IMR-90 (cell line): ENCODE results near the gene C10orf95. TPM values are rescaled to one million over a fixed set of nuclear protein-coding genes. Genes with fewer than 3 reads are reported as not detected.

ENCODE experiments used
- ATAC-seq: fragments of 200-7000 bp; cut with Tn5 transposase; 2 replicates; pipeline ENCODE4 v1.9.1; 2020; ENCODE audit warnings: low read depth, mild to moderate bottlenecking, moderate library complexity
- BruUV-seq: library from RNA; stranded (reverse); fragments of 400-500 nt; replicated peaks from 2 replicates; lab custom pipeline; 2021; lab: Mats Ljungman, UMichigan
- CTCF ChIA-PET: fragments of 300-600 bp; formaldehyde crosslinking; extraction: SDS; loops from one replicate; lab custom pipeline; 2021; ENCODE audit warnings: antibody characterized with exemption; lab: Yijun Ruan, JAX
- POLR2A ChIA-PET: fragments of 300-600 bp; sonication (Branson Sonifier 250); formaldehyde crosslinking; loops from one replicate; lab custom pipeline; 2022; ENCODE audit warnings: antibody characterized with exemption; ENCODE audit not compliant: unreplicated experiment; lab: Charles Lee
- DNase-seq: peaks from one replicate; pipeline ENCODE4 v3.0.0; 2013
- H2AFZ ChIP-seq: replicated peaks from 2 replicates; pipeline ENCODE3; 2013; ENCODE audit warnings: low read length, mild to moderate bottlenecking; ENCODE audit not compliant: poor library complexity
- H2AK5ac ChIP-seq: 2 replicates; pipeline ENCODE4 v1.6.1; 2013; ENCODE audit warnings: low read depth, low read length, inconsistent platforms
- H2AK9ac ChIP-seq: replicated peaks from 2 replicates; pipeline ENCODE3; 2013; ENCODE audit warnings: mild to moderate bottlenecking, low read depth, low read length, moderate library complexity; ENCODE audit not compliant: poor library complexity
- H2BK120ac ChIP-seq: 2 replicates; pipeline ENCODE4 v1.6.1; 2013; ENCODE audit warnings: low read depth, low read length, inconsistent platforms
- H2BK15ac ChIP-seq: 3 replicates; pipeline ENCODE4 v1.6.1; 2013; ENCODE audit warnings: low read depth, low read length, inconsistent platforms
- H2BK20ac ChIP-seq: 2 replicates; pipeline ENCODE4 v1.6.1; 2013; ENCODE audit warnings: low read depth, mild to moderate bottlenecking, inconsistent platforms, low read length, moderate library complexity
- H2BK5ac ChIP-seq: 2 replicates; pipeline ENCODE4 v1.6.1; 2013; ENCODE audit warnings: mild to moderate bottlenecking, low read depth, low read length, inconsistent platforms; ENCODE audit not compliant: poor library complexity, severe bottlenecking
- H3K14ac ChIP-seq: replicated peaks from 2 replicates; pipeline ENCODE4 v1.6.1; 2013; ENCODE audit warnings: low read depth, low read length, inconsistent platforms
- H3K18ac ChIP-seq: 2 replicates; pipeline ENCODE4 v1.6.1; 2013; ENCODE audit warnings: low read depth, low read length, control low read depth
- H3K23ac ChIP-seq: 2 replicates; pipeline ENCODE4 v1.6.1; 2013; ENCODE audit warnings: low read depth, low read length, inconsistent platforms
- H3K27ac ChIP-seq: 2 replicates; pipeline ENCODE4 v1.5.1; 2013; ENCODE audit warnings: mild to moderate bottlenecking, control low read depth, low read length; ENCODE audit not compliant: insufficient read depth
- H3K27me3 ChIP-seq: 2 replicates; pipeline ENCODE4 v1.6.1; 2013; ENCODE audit warnings: low read length; ENCODE audit not compliant: control insufficient read depth, insufficient read depth
- H3K36me3 ChIP-seq: 2 replicates; pipeline ENCODE4 v1.6.1; 2013; ENCODE audit warnings: low read length, mixed read lengths; ENCODE audit not compliant: control insufficient read depth, insufficient read depth
- H3K4ac ChIP-seq: 2 replicates; pipeline ENCODE4 v1.6.1; 2013; ENCODE audit warnings: low read depth, low read length, inconsistent platforms
- H3K4me1 ChIP-seq: 2 replicates; pipeline ENCODE4 v1.6.1; 2013; ENCODE audit warnings: low read length, mixed read lengths; ENCODE audit not compliant: control insufficient read depth, insufficient read depth
- H3K4me2 ChIP-seq: 2 replicates; pipeline ENCODE4 v1.6.1; 2013; ENCODE audit warnings: low read depth, mild to moderate bottlenecking, control low read depth, low read length, moderate library complexity
- H3K4me3 ChIP-seq: 2 replicates; pipeline ENCODE4 v1.5.1; 2013; ENCODE audit warnings: low read depth, mild to moderate bottlenecking, control low read depth, low read length, moderate library complexity; ENCODE audit not compliant: insufficient read depth
- H3K56ac ChIP-seq: 2 replicates; pipeline ENCODE4 v1.6.1; 2013; ENCODE audit warnings: low read length, inconsistent platforms; ENCODE audit not compliant: insufficient read depth; ENCODE audit errors: extremely low read depth
- H3K79me1 ChIP-seq, 2 experiments: 2 replicates each; pipeline ENCODE4 v1.6.1; 2013; ENCODE audit warnings: low read length in 2 of 2, inconsistent platforms in 1 of 2, low read depth in 1 of 2
- H3K9ac ChIP-seq: 2 replicates; pipeline ENCODE4 v1.6.1; 2013; ENCODE audit warnings: low read depth, low read length, control low read depth
- H3K9me1 ChIP-seq: 2 replicates; pipeline ENCODE4 v1.6.1; 2013; ENCODE audit warnings: low read length, inconsistent platforms; ENCODE audit not compliant: insufficient read depth
- H3K9me3 ChIP-seq: 2 replicates; pipeline ENCODE4 v1.6.1; 2013; ENCODE audit warnings: low read length; ENCODE audit not compliant: control insufficient read depth, insufficient read depth
- H4K20me1 ChIP-seq: 2 replicates; pipeline ENCODE4 v1.6.1; 2013; ENCODE audit warnings: low read length, inconsistent platforms; ENCODE audit not compliant: insufficient read depth
- H4K5ac ChIP-seq: 2 replicates; pipeline ENCODE4 v1.6.1; 2013; ENCODE audit warnings: mild to moderate bottlenecking, low read depth, low read length, control low read depth
- H4K8ac ChIP-seq, 2 experiments: 2 replicates each; pipeline ENCODE4 v1.6.1; 2013; ENCODE audit warnings: low read depth in 2 of 2, low read length in 2 of 2, control low read depth in 1 of 2, inconsistent platforms in 1 of 2
- H4K91ac ChIP-seq: 2 replicates; pipeline ENCODE4 v1.6.1; 2013; ENCODE audit warnings: low read depth, low read length, inconsistent platforms; ENCODE audit not compliant: insufficient read depth
- BHLHE40 ChIP-seq: fragments of 150-350 bp; IDR thresholded peaks from 2 replicates; pipeline ENCODE4 v1.6.1; 2016; ENCODE audit warnings: mild to moderate bottlenecking, low read depth, low read length
- CEBPB ChIP-seq: IDR thresholded peaks from 2 replicates; pipeline ENCODE4 v1.6.1; 2012; ENCODE audit warnings: low read depth, low read length, improper control_type of control experiment
- CTCF ChIP-seq: conservative IDR thresholded peaks from 2 replicates; pipeline ENCODE4 v1.5.1; 2012; ENCODE audit warnings: mild to moderate bottlenecking, low read depth, low read length, improper control_type of control experiment
- FOS ChIP-seq: fragments of 150-350 bp; IDR thresholded peaks from 2 replicates; pipeline ENCODE4 v1.6.1; 2016; ENCODE audit warnings: low read depth, low read length
- MAFK ChIP-seq: IDR thresholded peaks from 2 replicates; pipeline ENCODE4 v1.6.1; 2012; ENCODE audit warnings: low read depth, low read length, improper control_type of control experiment
- MAZ ChIP-seq: IDR thresholded peaks from 2 replicates; pipeline ENCODE4 v1.6.1; 2012; ENCODE audit warnings: low read depth, mild to moderate bottlenecking, low read length, improper control_type of control experiment, moderate library complexity, borderline replicate concordance
- MXI1 ChIP-seq: IDR thresholded peaks from 2 replicates; pipeline ENCODE4 v1.6.1; 2012; ENCODE audit warnings: low read depth, mild to moderate bottlenecking, low read length, moderate library complexity, borderline replicate concordance
- POLR2A ChIP-seq: IDR thresholded peaks from 2 replicates; pipeline ENCODE4 v1.6.1; 2012; ENCODE audit warnings: mild to moderate bottlenecking, low read depth, low read length
- RCOR1 ChIP-seq: IDR thresholded peaks from 2 replicates; pipeline ENCODE4 v1.6.1; 2012; ENCODE audit warnings: mild to moderate bottlenecking, low read length, improper control_type of control experiment; ENCODE audit not compliant: insufficient replicate concordance
- RFX5 ChIP-seq: IDR thresholded peaks from 2 replicates; pipeline ENCODE4 v1.8.0; 2012; ENCODE audit warnings: low read depth, mild to moderate bottlenecking, low read length, moderate library complexity
- SMC3 ChIP-seq: fragments of 150-350 bp; IDR thresholded peaks from 2 replicates; pipeline ENCODE4 v1.6.1; 2016; ENCODE audit warnings: low read depth, mild to moderate bottlenecking, antibody characterized with exemption, low read length, moderate library complexity
- USF2 ChIP-seq: fragments of 150-350 bp; IDR thresholded peaks from 2 replicates; pipeline ENCODE4 v1.6.1; 2017; ENCODE audit warnings: mild to moderate bottlenecking, antibody characterized with exemption, low read length, low read depth
- WGBS, 2 experiments: methylation state at CpG; one replicate each; pipeline versions ENCODE4 v1.1.5 to v1.1.7; 2013; ENCODE audit warnings: missing lambda C conversion rate in 2 of 2; ENCODE audit not compliant: insufficient read length in 1 of 2; ENCODE audit errors: extremely low coverage in 2 of 2; 5-methylcytosine and 5-hydroxymethylcytosine counted together
- dilution Hi-C: fragments of 300-500 bp; cut with HindIII; formaldehyde crosslinking; loops from one replicate; pipeline ENCODE4 v1.14.3; 2018; ENCODE audit warnings: low sequenced_read_pairs; ENCODE audit not compliant: unreplicated experiment
- in situ Hi-C: fragments of 300-500 bp; cut with MboI; formaldehyde crosslinking; loops from 3 replicates; pipeline ENCODE4 v1.14.3; 2019; ENCODE audit warnings: low sequenced_read_pairs, inconsistent platforms, mixed read lengths
- intact Hi-C: fragments of 100-400 bp; cut with micrococcal nuclease; formaldehyde crosslinking; loops from 2 replicates; pipeline ENCODE4 v1.10.0; 2022
- polyA plus RNA-seq, 3 experiments: library from polyadenylated mRNA; depleted of rRNA; stranded (reverse); fragments of >200 nt; gene quantifications; 2 replicates each; pipeline ENCODE4 v1.2.3, GENCODE V29; 2012; ENCODE audit warnings: low replicate concordance in 1 of 3
- total RNA-seq: library from RNA; depleted of rRNA; stranded (reverse); fragments of >200 nt; gene quantifications from 2 replicates; pipeline ENCODE4 v1.2.3, GENCODE V29; 2012
- TF ChIP-seq, protein P1 (sequence below): fragments of 150-350 bp; IDR thresholded peaks from 2 replicates; pipeline ENCODE4 v1.6.1; 2016; ENCODE audit warnings: low read depth, mild to moderate bottlenecking, low read length, moderate library complexity, borderline replicate concordance

Gene C10orf95
- total and polyA plus RNA-seq, 2 of the 4 experiments (the other 2 are of a cell fraction) = not detected

- Histone ChIP-seq H3K18ac (peak within 1 kb of the TSS; percentile 35), H2BK20ac (no peak within 1 kb of the TSS), H4K8ac (peak within 1 kb of the TSS; percentile 85 to 99), H3K14ac (peak within 1 kb of the TSS; percentile 95), H3K4me3 (peak within 1 kb of the TSS; percentile 70), H3K56ac (peak within 1 kb of the TSS; percentile 75), H4K20me1 (no peaks in the 10 kb centered on the region), H2BK5ac (peak within 1 kb of the TSS; percentile 72), H3K9me3 (no peaks in the 10 kb centered on the region), H3K23ac (peak within 1 kb of the TSS; percentile 91), H2BK120ac (peak within 1 kb of the TSS; percentile 57; the same call in 1 of the 2 replicates), H3K4ac (peak within 1 kb of the TSS; percentile 81), H2AK5ac (peak within 1 kb of the TSS; percentile 45), H2AK9ac (peak within 1 kb of the TSS; percentile 76), H3K4me2 (peak within 1 kb of the TSS; percentile 94), H3K36me3 (no peaks in the 10 kb centered on the region), H4K91ac (peak within 1 kb of the TSS; percentile 85), H2BK15ac (peak within 1 kb of the TSS; percentile 30; the same call in 1 of the 3 replicates), H2AFZ (peak within 1 kb of the TSS; percentile 96), H3K4me1 (peaks cover 13% of the 10 kb centered on the region), H3K9me1 (peaks cover 3% of the 10 kb centered on the region; the same call in 1 of the 2 replicates), H4K5ac (peak within 1 kb of the TSS; percentile 89), H3K27me3 (no peaks in the 10 kb centered on the region), H3K27ac (peak within 1 kb of the TSS; percentile 85), H3K9ac (peak within 1 kb of the TSS; percentile 89), H3K79me1 (peaks cover 9 to 20% of the 10 kb centered on the region in 2 experiments)
- in situ Hi-C loops = no loop called here
- DNase-seq (peak; percentile 94), ATAC-seq (peak; percentile 95)
- ChIA-PET POLR2A (interaction anchor here (0.7 to 1.0 kb wide), 2 partner anchors 11 to 81 kb away, joined by 3 to 17 read pairs; no protein-coding TSS in a partner anchor), CTCF (interaction anchor here (0.9 kb wide), 1 partner anchor 80 kb away, joined by 3 read pairs; no protein-coding TSS in a partner anchor)
- intact Hi-C loops = loop anchor here (1.0 kb wide), 1 partner anchor 148 kb away; no protein-coding TSS in a partner anchor
- no TSS peak for BruUV-seq
- WGBS, 2 experiments = 0% methylated on average over 22 of the region's 52 CpGs; no CpG with 5 or more reads in 1 of the 2 experiments
- dilution Hi-C loops = no loop called here
- no peak for TF ChIP-seq CEBPB
- no peak for TF ChIP-seq BHLHE40
- TF ChIP-seq RFX5 = peak; percentile 30; the same call in 1 of the 2 replicates
- no peak for TF ChIP-seq MAFK
- peak; percentile 62; the same call in 1 of the 2 replicates for TF ChIP-seq POLR2A
- TF ChIP-seq USF2 = no peak
- TF ChIP-seq MAZ = peak; percentile 83; the same call in 1 of the 2 replicates
- no peak for TF ChIP-seq FOS
- TF ChIP-seq RCOR1 = no peak
- TF ChIP-seq CTCF = 0 out of 2 replicates have a peak, but pooled peaks have one; percentile 5
- no peak for TF ChIP-seq MXI1
- TF ChIP-seq, protein P1, sequence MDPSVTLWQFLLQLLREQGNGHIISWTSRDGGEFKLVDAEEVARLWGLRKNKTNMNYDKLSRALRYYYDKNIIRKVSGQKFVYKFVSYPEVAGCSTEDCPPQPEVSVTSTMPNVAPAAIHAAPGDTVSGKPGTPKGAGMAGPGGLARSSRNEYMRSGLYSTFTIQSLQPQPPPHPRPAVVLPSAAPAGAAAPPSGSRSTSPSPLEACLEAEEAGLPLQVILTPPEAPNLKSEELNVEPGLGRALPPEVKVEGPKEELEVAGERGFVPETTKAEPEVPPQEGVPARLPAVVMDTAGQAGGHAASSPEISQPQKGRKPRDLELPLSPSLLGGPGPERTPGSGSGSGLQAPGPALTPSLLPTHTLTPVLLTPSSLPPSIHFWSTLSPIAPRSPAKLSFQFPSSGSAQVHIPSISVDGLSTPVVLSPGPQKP = no peak
- no peak for TF ChIP-seq SMC3
Measured at GRCh38 chr10:102432162-102432950, 19.0 kb downstream of the C10orf95 start, which contains the start of gene CUEDC2. Gene CUEDC2 (minus strand): TSS chr10:102432574. CDS start chr10:102425188, 7,386 bp downstream.
